SU-DHL-6 (cell line): ENCODE measurements around the gene BOLA1.
"Not testable (repeated sequence)": the region's sequence is repeated elsewhere in the genome, so short reads cannot be mapped to it uniquely, and the experiment has no call there.

Experiments used
- H2AFZ ChIP-seq: fragments of 200-600 bp; sonication (generic); 2 replicates; pipeline ENCODE4 v1.6.1; 2014; ENCODE audit warnings: low read depth, mild to moderate bottlenecking, moderate library complexity, mixed read lengths, antibody characterized with exemption, low read length; ENCODE audit not compliant: severe bottlenecking
- H3F3A ChIP-seq: fragments of 200-600 bp; shearing (Covaris generic); 2 replicates; pipeline ENCODE4 v1.6.0; 2016; ENCODE audit warnings: antibody characterized with exemption, mild to moderate bottlenecking; ENCODE audit not compliant: insufficient read depth
- H3K27ac ChIP-seq: fragments of 200-600 bp; sonication (generic); 2 replicates; pipeline ENCODE4 v1.5.1; 2016; ENCODE audit warnings: low read depth, mild to moderate bottlenecking, low read length, moderate library complexity, mixed read lengths
- H3K27me3 ChIP-seq: fragments of 200-600 bp; sonication (generic), shearing (Covaris generic); 2 replicates; pipeline ENCODE4 v1.6.0; 2014; ENCODE audit warnings: mild to moderate bottlenecking, low read length
- H3K36me3 ChIP-seq: fragments of 200-600 bp; sonication (generic); 2 replicates; pipeline ENCODE4 v1.6.1; 2014; ENCODE audit warnings: mild to moderate bottlenecking, low read length, mixed read lengths
- H3K4me2 ChIP-seq: fragments of 300-600, 200-600 bp; shearing (Covaris generic), sonication (generic); 2 replicates; pipeline ENCODE4 v1.6.0; 2014; ENCODE audit warnings: low read length, low read depth, mild to moderate bottlenecking; ENCODE audit not compliant: poor library complexity, severe bottlenecking
- H3K4me3 ChIP-seq: fragments of 200-600 bp; sonication (generic); 2 replicates; pipeline ENCODE4 v1.5.1; 2014; ENCODE audit warnings: antibody characterized with exemption, low read length, mild to moderate bottlenecking, mixed read lengths; ENCODE audit not compliant: insufficient read depth, poor library complexity, severe bottlenecking
- H3K79me2 ChIP-seq: fragments of 200-600 bp; sonication (generic); 2 replicates; pipeline ENCODE4 v1.6.1; 2014; ENCODE audit warnings: mild to moderate bottlenecking, low read length, moderate library complexity; ENCODE audit not compliant: insufficient read depth
- H3K9ac ChIP-seq: fragments of 200-600 bp; sonication (generic); 2 replicates; pipeline ENCODE4 v1.7.0; 2014; ENCODE audit warnings: mild to moderate bottlenecking, low read length
- H3K9me2 ChIP-seq: fragments of 200-600 bp; sonication (generic); replicated peaks from 2 replicates; pipeline ENCODE4 v1.6.1; 2014; ENCODE audit warnings: low read length; ENCODE audit not compliant: insufficient read depth
- H3K9me3 ChIP-seq: fragments of 200-600 bp; sonication (generic); 2 replicates; pipeline ENCODE4 v1.6.1; 2014; ENCODE audit warnings: low read length, mixed read lengths; ENCODE audit not compliant: insufficient read depth
- H4K20me1 ChIP-seq: fragments of 200-600 bp; sonication (generic); 2 replicates; pipeline ENCODE4 v1.6.1; 2014; ENCODE audit warnings: low read depth, mild to moderate bottlenecking, antibody characterized with exemption, low read length, moderate library complexity, mixed read lengths
- EZH2phosphoT487 ChIP-seq: fragments of 200-600 bp; sonication (generic), shearing (Covaris generic); conservative IDR thresholded peaks from 2 replicates; pipeline ENCODE4 v1.6.1; 2018; ENCODE audit warnings: mild to moderate bottlenecking, antibody characterized with exemption, low read length, moderate library complexity, mixed read lengths
- TF ChIP-seq, protein P1 (sequence below): fragments of 200-600 bp; sonication (generic); IDR thresholded peaks from one replicate; pipeline ENCODE4 v1.5.1; 2017; ENCODE audit warnings: antibody characterized with exemption, mild to moderate bottlenecking, low read length, moderate library complexity; ENCODE audit not compliant: insufficient read depth, poor library complexity, severe bottlenecking

Gene BOLA1

DNA sequence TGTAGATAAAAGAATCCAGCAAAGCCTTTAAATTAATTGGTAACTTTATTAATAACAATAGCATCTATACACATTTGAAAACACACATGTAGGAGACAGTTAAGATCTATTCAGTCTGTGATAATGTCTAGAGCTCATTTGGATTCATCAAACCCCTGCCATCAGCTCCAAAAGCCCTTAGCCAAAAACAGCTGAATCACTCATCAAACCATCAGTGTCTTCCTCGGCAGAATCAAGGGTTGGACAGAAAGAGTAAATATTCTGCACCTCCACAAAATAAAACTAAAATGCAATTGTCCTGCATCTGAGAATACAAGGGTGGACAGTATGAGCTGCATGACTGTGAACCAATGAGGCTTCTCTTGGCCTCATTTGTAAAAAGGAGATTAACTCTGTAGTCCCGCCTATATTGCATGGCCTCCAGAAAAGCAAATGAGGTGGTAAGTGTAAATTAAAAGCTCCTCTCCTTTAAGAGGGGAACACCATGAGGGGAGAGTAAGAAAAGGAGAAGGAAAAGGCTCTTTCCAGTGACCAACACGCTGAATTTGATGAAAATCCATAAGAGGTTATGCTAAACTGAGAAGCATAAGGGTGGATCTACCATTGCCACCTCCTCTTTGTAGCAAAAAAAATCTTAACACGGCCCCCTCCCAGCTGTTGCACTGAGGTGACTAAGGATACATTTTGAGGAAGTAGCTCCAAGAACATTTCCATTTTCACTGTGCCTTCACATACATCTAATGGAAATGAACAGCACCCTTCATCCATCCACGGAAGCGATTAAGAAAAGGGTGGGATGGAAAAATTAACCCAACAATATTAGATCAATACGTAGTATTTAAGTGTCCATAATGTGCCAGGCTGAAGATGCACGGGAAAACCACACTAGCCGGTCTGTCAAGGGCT, 14.7 kb upstream of the BOLA1 start:
- Histone ChIP-seq H3K4me2 (peak overlapping the region; percentile 78), H3K27me3 (no peaks in the 10 kb centered on the region), H3K79me2 (no peaks in the 10 kb centered on the region), H3K9me2 (no peaks in the 10 kb centered on the region), H3K4me3 (peak overlapping the region; percentile 77), H4K20me1 (no peaks in the 10 kb centered on the region), H3K9me3 (no peaks in the 10 kb centered on the region), H3K27ac (peak overlapping the region; percentile 96), H3K36me3 (no peaks in the 10 kb centered on the region), H2AFZ (peak overlapping the region; percentile 4), H3K9ac (peak overlapping the region; percentile 63), H3F3A (peaks cover 48% of the 10 kb centered on the region)
- TF ChIP-seq EZH2phosphoT487 = no peak
- TF ChIP-seq, protein P1, sequence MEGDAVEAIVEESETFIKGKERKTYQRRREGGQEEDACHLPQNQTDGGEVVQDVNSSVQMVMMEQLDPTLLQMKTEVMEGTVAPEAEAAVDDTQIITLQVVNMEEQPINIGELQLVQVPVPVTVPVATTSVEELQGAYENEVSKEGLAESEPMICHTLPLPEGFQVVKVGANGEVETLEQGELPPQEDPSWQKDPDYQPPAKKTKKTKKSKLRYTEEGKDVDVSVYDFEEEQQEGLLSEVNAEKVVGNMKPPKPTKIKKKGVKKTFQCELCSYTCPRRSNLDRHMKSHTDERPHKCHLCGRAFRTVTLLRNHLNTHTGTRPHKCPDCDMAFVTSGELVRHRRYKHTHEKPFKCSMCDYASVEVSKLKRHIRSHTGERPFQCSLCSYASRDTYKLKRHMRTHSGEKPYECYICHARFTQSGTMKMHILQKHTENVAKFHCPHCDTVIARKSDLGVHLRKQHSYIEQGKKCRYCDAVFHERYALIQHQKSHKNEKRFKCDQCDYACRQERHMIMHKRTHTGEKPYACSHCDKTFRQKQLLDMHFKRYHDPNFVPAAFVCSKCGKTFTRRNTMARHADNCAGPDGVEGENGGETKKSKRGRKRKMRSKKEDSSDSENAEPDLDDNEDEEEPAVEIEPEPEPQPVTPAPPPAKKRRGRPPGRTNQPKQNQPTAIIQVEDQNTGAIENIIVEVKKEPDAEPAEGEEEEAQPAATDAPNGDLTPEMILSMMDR = no peak

DNA sequence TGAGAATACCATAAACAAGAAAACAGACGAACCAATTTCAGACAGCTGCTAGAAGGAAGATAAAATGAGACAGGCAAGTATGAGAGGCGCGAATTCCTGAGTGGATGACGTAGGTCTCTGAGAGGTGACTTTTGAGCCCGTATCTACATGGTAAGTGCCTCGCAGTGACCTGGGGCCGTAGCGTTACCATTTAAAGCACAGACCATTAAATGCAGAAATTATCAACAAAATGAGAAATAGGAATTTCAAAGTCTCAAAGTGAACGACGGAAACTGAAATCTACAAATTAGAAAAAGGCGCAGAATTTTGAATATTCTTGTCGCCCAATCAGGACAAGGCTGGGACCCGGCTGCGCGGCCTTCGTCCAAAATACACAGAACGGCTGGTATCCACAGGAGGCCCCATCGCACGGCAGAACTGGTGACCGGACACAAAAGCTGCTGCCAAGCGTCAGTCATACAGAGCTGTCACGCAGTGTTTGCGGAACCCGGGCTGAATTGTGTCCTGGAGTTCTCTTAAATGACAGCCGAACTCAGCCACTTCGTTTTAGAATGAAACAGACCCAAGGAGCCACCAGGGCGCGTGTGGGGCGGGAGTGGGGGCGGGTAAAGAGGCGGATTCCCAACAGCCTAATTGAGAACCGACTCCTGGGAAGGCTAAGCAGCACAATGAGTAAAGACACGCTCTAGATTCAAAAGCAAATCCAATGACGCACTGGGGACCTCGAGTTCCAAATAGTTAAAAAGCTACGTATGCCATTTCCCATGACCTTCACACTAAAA, 13.8 kb upstream of the BOLA1 start:
- Histone ChIP-seq H2AFZ (no peak overlapping the region), H3K4me2 (peak overlapping the region; percentile 78), H3K9me3 (no peaks in the 10 kb centered on the region), H3K27ac (peak overlapping the region; percentile 96), H3F3A (peaks cover 52% of the 10 kb centered on the region), H3K27me3 (no peaks in the 10 kb centered on the region), H3K79me2 (no peaks in the 10 kb centered on the region), H4K20me1 (no peaks in the 10 kb centered on the region), H3K9me2 (no peaks in the 10 kb centered on the region), H3K4me3 (peak overlapping the region; percentile 77), H3K9ac (peak overlapping the region; percentile 63), H3K36me3 (no peaks in the 10 kb centered on the region)
- no peak for TF ChIP-seq EZH2phosphoT487
- TF ChIP-seq, protein P1 = no peak

DNA sequence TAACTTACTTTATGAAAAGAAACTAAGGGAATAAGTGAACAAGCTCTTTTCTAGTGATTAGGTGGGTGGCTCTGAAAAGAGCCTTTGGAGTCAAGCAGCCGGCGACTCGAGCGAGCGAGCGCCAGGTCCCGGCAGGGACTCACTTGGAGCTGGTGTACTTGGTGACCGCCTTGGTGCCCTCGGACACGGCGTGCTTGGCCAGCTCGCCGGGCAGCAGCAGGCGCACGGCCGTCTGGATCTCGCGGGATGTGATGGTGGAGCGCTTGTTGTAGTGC, 13.3 kb upstream of the BOLA1 start:
- H3F3A ChIP-seq = peaks cover 52% of the 10 kb centered on the region
- not testable (repeated sequence) for H4K20me1 ChIP-seq, H2AFZ ChIP-seq, H3K9me3 ChIP-seq, H3K27me3 ChIP-seq, H3K9me2 ChIP-seq, H3K36me3 ChIP-seq, H3K79me2 ChIP-seq
- peak overlapping the region; percentile 63 for H3K9ac ChIP-seq
- H3K4me3 ChIP-seq = peak overlapping the region; percentile 77
- peak overlapping the region; percentile 78 for H3K4me2 ChIP-seq
- H3K27ac ChIP-seq = peak overlapping the region; percentile 96
